Bone marrow (tissue), 2 donors: ENCODE measurements around the gene MGAT5.

Experiments
- DNase-seq, 2 donors: peaks; one replicate each; lab custom pipeline; 2025; lab: John Stamatoyannopoulos, UW

Gene MGAT5

GRCh38 chr2:134305109-134305491 is 51.2 kb downstream of the MGAT5 start:
- DNase-seq, result no peak

- no peak for DNase-seq
Observed at GRCh38 chr2:134306521-134306920, 52.6 kb downstream of the MGAT5 start.

GRCh38 chr2:134307334-134307733 is 53.5 kb downstream of the MGAT5 start:
- peak in 1 of 2 donors; percentile 40 for DNase-seq

- DNase-seq, result no peak
Observed at GRCh38 chr2:134308474-134309385, 54.9 kb downstream of the MGAT5 start.

- DNase-seq, result no peak
Observed at GRCh38 chr2:134310107-134311079, 56.5 kb downstream of the MGAT5 start.

- no peak for DNase-seq
Observed at GRCh38 chr2:134312482-134312881, 58.6 kb downstream of the MGAT5 start.

- DNase-seq, result peak in 1 of 2 donors; percentile 14
Observed at GRCh38 chr2:134314202-134314601, 60.3 kb downstream of the MGAT5 start.

GRCh38 chr2:134314681-134315368 is 61.0 kb downstream of the MGAT5 start:
- DNase-seq, result no peak

- DNase-seq, result no peak
Observed at GRCh38 chr2:134315471-134315870, 61.6 kb downstream of the MGAT5 start.

GRCh38 chr2:134319596-134320254 is 65.9 kb downstream of the MGAT5 start:
- no peak for DNase-seq

GRCh38 chr2:134320930-134321329 is 67.1 kb downstream of the MGAT5 start:
- peak in 1 of 2 donors; percentile 70 for DNase-seq

- no peak for DNase-seq
Observed at GRCh38 chr2:134323777-134324176, 69.9 kb downstream of the MGAT5 start.

GRCh38 chr2:134324430-134324829 is 70.6 kb downstream of the MGAT5 start:
- no peak for DNase-seq

- peak in 1 of 2 donors; percentile 83 for DNase-seq
Observed at GRCh38 chr2:134324947-134325346, 71.1 kb downstream of the MGAT5 start.

GRCh38 chr2:134325696-134326095 is 71.8 kb downstream of the MGAT5 start:
- DNase-seq, result no peak

- DNase-seq, result no peak
Observed at GRCh38 chr2:134327367-134327766, 73.5 kb downstream of the MGAT5 start.

- no peak for DNase-seq
Observed at GRCh38 chr2:134331081-134331480, 77.2 kb downstream of the MGAT5 start.

GRCh38 chr2:134333646-134334189 is 79.8 kb downstream of the MGAT5 start:
- no peak for DNase-seq

GRCh38 chr2:134334542-134335353 is 80.9 kb downstream of the MGAT5 start:
- DNase-seq, result no peak

GRCh38 chr2:134335601-134336000 is 81.7 kb downstream of the MGAT5 start:
- no peak for DNase-seq
